GM06990 (cell line): Measurements from ENCODE around the gene FOXN1.
A peak's percentile ranks its signal among the peaks of the same experiment; 100 is the strongest.

Source experiments
- DNase-seq: peaks from one replicate; pipeline ENCODE4 v3.0.0-alpha.2; 2011; ENCODE audit not compliant: insufficient read length; ENCODE audit errors: extremely low read depth
- H3K27me3 ChIP-seq: replicated peaks from 2 replicates; pipeline ENCODE4 v1.6.0; 2011; ENCODE audit warnings: low read length; ENCODE audit not compliant: control insufficient read depth, insufficient read depth
- H3K36me3 ChIP-seq: 2 replicates; pipeline ENCODE4 v1.5.1; 2011; ENCODE audit warnings: low read length; ENCODE audit not compliant: control insufficient read depth, insufficient read depth
- H3K4me3 ChIP-seq: replicated peaks from 2 replicates; pipeline ENCODE4 v1.5.1; 2011; ENCODE audit warnings: low read depth, mild to moderate bottlenecking, control low read depth, low read length
- CTCF ChIP-seq: IDR thresholded peaks from 2 replicates; pipeline ENCODE4 v1.5.1; 2011; ENCODE audit warnings: low read length, control low read depth, mild to moderate bottlenecking, inconsistent platforms; ENCODE audit not compliant: insufficient read depth, poor library complexity, severe bottlenecking

The FOXN1 gene

GRCh38 chr17:28500712-28501379 lies 5.3 kb upstream of the FOXN1 start:
- H3K27me3 ChIP-seq = no peaks in the 10 kb centered on the region
- H3K36me3 ChIP-seq = no peaks in the 10 kb centered on the region
- DNase-seq = peak; percentile 84
- no peak for TF ChIP-seq CTCF
- peak overlapping the region; percentile 44 for H3K4me3 ChIP-seq

DNA sequence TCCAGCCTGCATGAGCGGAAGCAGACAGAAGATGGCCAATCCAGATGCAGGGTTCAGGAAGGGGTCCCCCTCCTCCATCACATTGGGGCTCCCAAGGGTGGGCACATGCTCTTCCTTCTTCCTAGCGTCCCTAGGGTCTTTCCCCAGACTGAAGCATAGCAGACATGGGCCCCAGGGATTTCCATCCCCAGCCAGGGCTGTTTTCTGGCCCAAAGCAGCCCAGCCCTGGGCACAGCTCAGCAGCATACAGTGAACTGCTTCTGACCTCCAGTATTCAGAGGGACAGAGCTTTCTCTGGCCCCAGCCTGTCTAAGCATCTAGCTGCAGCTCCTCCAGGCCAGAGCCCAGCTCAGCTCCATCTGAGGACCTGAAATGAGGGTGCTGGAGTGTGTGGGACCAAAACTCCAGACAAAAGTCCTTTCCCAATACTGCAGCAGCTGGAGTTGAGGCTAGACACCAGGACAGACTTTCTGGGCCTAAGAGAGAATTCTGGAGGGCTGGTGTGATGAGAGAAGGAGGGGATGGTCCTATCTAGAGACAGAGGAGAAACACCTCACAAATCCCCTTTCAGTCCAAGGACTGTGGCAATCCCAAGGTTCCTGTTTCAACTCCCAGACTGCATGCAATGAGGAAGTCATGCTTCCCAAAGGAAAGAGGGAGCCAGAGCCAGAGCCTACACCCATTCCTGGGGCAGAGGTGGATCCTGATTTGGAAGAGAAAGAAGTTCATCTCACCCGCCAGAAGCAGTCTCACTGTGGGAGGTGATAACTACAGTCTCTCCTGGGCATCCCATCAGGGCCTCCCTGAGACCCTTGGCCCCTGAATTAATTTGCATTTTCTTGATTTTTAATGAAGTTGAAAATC lies 4.5 kb upstream of the FOXN1 start:
- DNase-seq = no peak
- TF ChIP-seq CTCF = no peak
- H3K27me3 ChIP-seq = no peaks in the 10 kb centered on the region
- no peak overlapping the region for H3K4me3 ChIP-seq
- H3K36me3 ChIP-seq = no peaks in the 10 kb centered on the region

- TF ChIP-seq CTCF = no peak
- Histone ChIP-seq H3K36me3 (no peaks in the 10 kb centered on the region), H3K4me3 (no peak overlapping the region), H3K27me3 (no peaks in the 10 kb centered on the region)
- DNase-seq = no peak
Measured at GRCh38 chr17:28503420-28503819, 2.7 kb upstream of the FOXN1 start.

DNA sequence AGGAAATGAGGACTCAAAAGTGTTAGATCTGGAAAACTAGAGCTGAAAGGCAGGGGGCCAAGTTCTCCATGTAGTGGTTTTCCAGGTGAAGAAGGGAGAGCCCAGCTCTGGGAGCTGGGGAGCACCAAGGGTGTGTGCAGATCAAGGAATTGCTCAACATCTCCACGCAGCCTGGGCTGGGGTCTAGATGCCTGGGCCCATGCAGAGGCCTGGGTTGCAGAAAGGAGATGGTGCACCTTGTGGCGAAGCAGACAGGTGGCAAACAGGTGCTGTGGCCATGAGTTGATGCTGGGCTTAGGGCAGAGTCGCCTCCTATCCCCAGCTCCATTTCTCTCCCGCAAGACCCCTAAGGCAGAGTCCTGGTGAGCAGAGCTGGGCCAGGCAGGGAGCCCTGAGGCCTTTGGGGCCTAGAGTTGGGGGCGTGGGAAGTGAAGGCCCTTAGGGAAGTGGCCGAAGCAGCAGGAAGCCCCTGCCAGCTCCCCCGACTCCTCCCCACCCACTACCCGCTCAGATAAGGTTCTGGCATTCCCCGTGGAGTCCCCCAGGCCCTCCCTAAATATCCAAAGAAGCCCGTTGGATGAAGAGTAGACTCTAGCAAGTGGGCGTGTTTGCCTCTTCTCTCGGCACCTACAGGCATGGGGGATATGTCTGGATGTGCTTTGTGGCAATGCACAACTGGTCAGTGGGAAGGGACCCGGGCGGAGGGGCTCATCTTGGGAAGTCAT lies 777 bp downstream of the FOXN1 start:
- TF ChIP-seq CTCF = no peak
- DNase-seq = no peak
- H3K27me3 ChIP-seq = no peaks in the 10 kb centered on the region
- H3K4me3 ChIP-seq = no peak overlapping the region
- no peaks in the 10 kb centered on the region for H3K36me3 ChIP-seq

DNA sequence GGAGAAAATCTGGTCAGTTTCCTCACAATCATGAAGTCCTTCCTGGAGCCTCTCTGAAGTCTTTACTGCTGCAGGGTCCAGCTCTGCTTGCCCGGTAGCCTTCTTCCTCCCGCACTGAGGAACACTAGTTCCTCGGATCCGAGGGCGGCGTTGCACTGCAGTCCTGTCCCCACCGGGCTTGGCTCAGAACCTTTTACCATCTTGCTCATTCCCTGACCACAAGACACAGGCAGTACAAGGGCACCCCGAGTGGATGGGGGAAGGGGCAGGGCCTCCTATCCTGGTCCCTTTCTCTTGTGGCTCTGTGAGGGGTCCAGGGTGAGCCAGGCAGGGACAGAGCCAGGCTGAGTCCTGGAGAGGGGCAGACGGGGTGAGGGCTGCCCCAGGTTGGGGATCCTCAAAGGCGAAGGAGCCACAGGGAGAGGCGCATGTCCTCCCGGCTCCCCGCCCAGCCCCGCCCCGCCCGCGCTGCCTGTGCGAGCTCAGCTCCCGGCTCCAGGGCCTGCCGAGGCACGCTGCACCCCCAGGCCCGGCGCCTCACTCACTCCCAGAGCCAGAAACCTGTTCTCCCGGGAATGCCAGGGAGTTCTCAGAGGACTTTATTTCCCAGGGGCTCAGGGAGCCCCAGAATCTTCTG lies 1.5 kb downstream of the FOXN1 start:
- no peak for TF ChIP-seq CTCF
- DNase-seq = no peak
- no peaks in the 10 kb centered on the region for H3K27me3 ChIP-seq
- H3K36me3 ChIP-seq = no peaks in the 10 kb centered on the region
- H3K4me3 ChIP-seq = no peak overlapping the region
